GM13976 (cell line): ENCODE data around the gene MBIP.

Source experiments
- DNase-seq: peaks from one replicate; pipeline ENCODE4 v3.0.0; 2012; ENCODE audit warnings: low spot score
- CTCF ChIP-seq: IDR thresholded peaks from 2 replicates; pipeline ENCODE4 v1.5.1; 2012; ENCODE audit warnings: borderline replicate concordance, mild to moderate bottlenecking; ENCODE audit not compliant: insufficient read depth; ENCODE audit errors: extremely low read depth, missing control alignments, control extremely low read depth
- in situ Hi-C: fragments of 300-500 bp; cut with MboI; formaldehyde crosslinking; loops from one replicate; pipeline ENCODE4 v1.12.0; 2022; ENCODE audit warnings: low sequenced_read_pairs, mixed read lengths, inconsistent platforms; ENCODE audit not compliant: unreplicated experiment

MBIP gene

GRCh38 chr14:36271939-36272907, 48.2 kb downstream of the MBIP start:
- TF ChIP-seq CTCF = no peak

GRCh38 chr14:36271222-36271621, 49.2 kb downstream of the MBIP start:
- no peak for DNase-seq
- TF ChIP-seq CTCF = no peak
- in situ Hi-C loops = no loop called here

More at GRCh38 chr14:36271939-36272907, 48.2 kb downstream of the MBIP start:
- in situ Hi-C loops = no loop called here
- DNase-seq = peak; percentile 11

- no peak for TF ChIP-seq CTCF
- no peak for DNase-seq
- in situ Hi-C loops = no loop called here
Observed at GRCh38 chr14:36270191-36270590, 50.2 kb downstream of the MBIP start.

- no peak for DNase-seq
- in situ Hi-C loops = no loop called here
- no peak for TF ChIP-seq CTCF
Observed at GRCh38 chr14:36268121-36268520, 52.3 kb downstream of the MBIP start.

- TF ChIP-seq CTCF = no peak
- DNase-seq = no peak
- in situ Hi-C loops = no loop called here
Observed at GRCh38 chr14:36264595-36264994, 55.8 kb downstream of the MBIP start.

GRCh38 chr14:36264107-36264506, 56.3 kb downstream of the MBIP start:
- no peak for TF ChIP-seq CTCF
- in situ Hi-C loops = no loop called here
- DNase-seq = no peak
